GM12878 (cell line): ENCODE results near the gene SMAD4. TPM values are rescaled to one million over a fixed set of nuclear protein-coding genes. Genes with fewer than 3 reads are reported as not detected.

Experiments used
- ATAC-seq: fragments of 200-7000 bp; cut with Tn5 transposase; 3 replicates; pipeline ENCODE4 v1.9.1; 2020; ENCODE audit warnings: mild to moderate bottlenecking, moderate library complexity
- BruUV-seq: library from RNA; stranded (reverse); fragments of 400-500 nt; replicated peaks from 2 replicates; lab custom pipeline; 2021; lab: Mats Ljungman, UMichigan
- CTCF ChIA-PET: fragments of 300-600 bp; sonication (Branson Sonifier 250); formaldehyde crosslinking; extraction: SDS; loops from one replicate; lab custom pipeline; 2021; ENCODE audit warnings: inconsistent platforms; lab: Yijun Ruan, JAX
- POLR2A ChIA-PET: fragments of 350-600 bp; formaldehyde crosslinking; extraction: SDS; loops from one replicate; lab custom pipeline; 2021; ENCODE audit warnings: inconsistent platforms; lab: Charles Lee
- RAD21 ChIA-PET: fragments of 300-600 bp; sonication (Branson Sonifier 250); formaldehyde crosslinking; loops from one replicate; lab custom pipeline; 2023; ENCODE audit warnings: antibody characterized with exemption; ENCODE audit not compliant: unreplicated experiment; lab: Charles Lee
- SMC1A ChIA-PET: fragments of 300-600 bp; sonication (Branson Sonifier 250); formaldehyde crosslinking; loops from one replicate; lab custom pipeline; 2023; ENCODE audit not compliant: unreplicated experiment, uncharacterized antibody; lab: Charles Lee
- DNase-seq: peaks from one replicate; pipeline ENCODE4 v3.0.0-alpha.2; 2011; ENCODE audit warnings: low read depth, low spot score
- FAIRE-seq: peaks from 3 replicates; lab custom pipeline; 2011; peaks lifted over from hg19 to GRCh38; lab: Jason Lieb, UNC
- H2AFZ ChIP-seq: 2 replicates; pipeline ENCODE4 v1.6.0; 2011; ENCODE audit warnings: low read depth, low read length, control low read depth; ENCODE audit not compliant: control insufficient read depth
- H3K27ac ChIP-seq: 2 replicates; pipeline ENCODE4 v1.5.1; 2011; ENCODE audit warnings: control low read depth; ENCODE audit not compliant: control insufficient read depth, insufficient read depth
- H3K27me3 ChIP-seq, 2 experiments: replicated peaks in 1 of 2; 2 replicates each; pipeline versions ENCODE4 v1.6.0 to v1.6.1; 2011; ENCODE audit warnings: low read length in 1 of 2; ENCODE audit not compliant: control insufficient read depth in 2 of 2, insufficient read depth in 2 of 2
- H3K36me3 ChIP-seq, 2 experiments: 2 replicates each; pipeline ENCODE4 v1.5.1; 2011; ENCODE audit warnings: low read length in 1 of 2; ENCODE audit not compliant: control insufficient read depth in 2 of 2, insufficient read depth in 2 of 2
- H3K4me1 ChIP-seq: 2 replicates; pipeline ENCODE4 v1.6.1; 2011; ENCODE audit warnings: mild to moderate bottlenecking, low read length, moderate library complexity, mixed read lengths; ENCODE audit not compliant: control insufficient read depth, insufficient read depth
- H3K4me2 ChIP-seq: 2 replicates; pipeline ENCODE4 v1.6.0; 2011; ENCODE audit warnings: control low read depth; ENCODE audit not compliant: control insufficient read depth, insufficient read depth
- H3K4me3 ChIP-seq: fragments of 200-600 bp; sonication (generic); 2 replicates; pipeline ENCODE4 v1.5.1; 2016
- H3K79me2 ChIP-seq: 2 replicates; pipeline ENCODE4 v1.6.0; 2011; ENCODE audit warnings: low read length; ENCODE audit not compliant: control insufficient read depth, insufficient read depth
- H3K9ac ChIP-seq: 2 replicates; pipeline ENCODE4 v1.8.0; 2011; ENCODE audit warnings: low read length, control low read depth, mixed read lengths; ENCODE audit not compliant: control insufficient read depth, insufficient read depth
- H3K9me3 ChIP-seq: replicated peaks from 3 replicates; pipeline ENCODE4 v1.5.1; 2011; ENCODE audit warnings: mild to moderate bottlenecking, low read length; ENCODE audit not compliant: control insufficient read depth, insufficient read depth
- H4K20me1 ChIP-seq: 2 replicates; pipeline ENCODE4 v1.6.0; 2011; ENCODE audit not compliant: control insufficient read depth, insufficient read depth
- ATF2 ChIP-seq: IDR thresholded peaks from 2 replicates; pipeline ENCODE4 v1.6.1; 2012; ENCODE audit warnings: low read length, inconsistent platforms
- ATF7 ChIP-seq: fragments of 450-650 bp; IDR thresholded peaks from 2 replicates; pipeline ENCODE4 v1.6.1; 2016; ENCODE audit warnings: low read depth, mild to moderate bottlenecking
- CBX5 ChIP-seq: sonication (generic); IDR thresholded peaks from 2 replicates; pipeline ENCODE4 v1.6.1; 2016; ENCODE audit warnings: low read depth, moderate library complexity, mild to moderate bottlenecking, inconsistent platforms
- CREB1 ChIP-seq: IDR thresholded peaks from 2 replicates; pipeline ENCODE4 v1.6.1; 2012; ENCODE audit warnings: low read depth, mild to moderate bottlenecking, inconsistent platforms
- HDAC2 ChIP-seq: fragments of 200-600 bp; sonication (generic); IDR thresholded peaks from 2 replicates; pipeline ENCODE4 v1.6.1; 2017
- MLLT1 ChIP-seq: fragments of 450-650 bp; IDR thresholded peaks from 2 replicates; pipeline ENCODE4 v1.6.1; 2016; ENCODE audit warnings: mild to moderate bottlenecking
- NR2C2 ChIP-seq: IDR thresholded peaks from 2 replicates; pipeline ENCODE4 v1.6.1; 2011; ENCODE audit warnings: borderline replicate concordance, low read depth; ENCODE audit not compliant: control insufficient read depth, insufficient read length
- POLR2AphosphoS5 ChIP-seq: IDR thresholded peaks from 2 replicates; pipeline ENCODE4 v1.6.1; 2011; ENCODE audit warnings: mild to moderate bottlenecking, low read length, inconsistent platforms
- USF1 ChIP-seq: IDR thresholded peaks from 2 replicates; pipeline ENCODE4 v1.6.1; 2011; ENCODE audit warnings: borderline replicate concordance, low read depth, mild to moderate bottlenecking, moderate library complexity, mixed read lengths, low read length; ENCODE audit not compliant: insufficient read depth; ENCODE audit errors: extremely low read length
- ZNF24 ChIP-seq: fragments of 450-650 bp; IDR thresholded peaks from 2 replicates; pipeline ENCODE4 v1.6.1; 2017; ENCODE audit warnings: antibody characterized with exemption, mild to moderate bottlenecking
- ZNF622 ChIP-seq: fragments of 450-650 bp; IDR thresholded peaks from 2 replicates; pipeline ENCODE4 v1.6.1; 2017; ENCODE audit warnings: mild to moderate bottlenecking, inconsistent platforms
- WGBS: methylation state at CpG from one replicate; pipeline ENCODE4 v1.1.6; 2016; ENCODE audit warnings: low lambda C conversion rate; ENCODE audit not compliant: insufficient replicate concordance, insufficient coverage; ENCODE audit errors: missing lambda C conversion rate; 5-methylcytosine and 5-hydroxymethylcytosine counted together
- in situ Hi-C: fragments of 300-500 bp; cut with MboI; formaldehyde crosslinking; loops from 9 replicates; pipeline ENCODE4 v1.14.3; 2018; ENCODE audit warnings: mixed read lengths
- intact Hi-C: fragments of 100-400 bp; cut with micrococcal nuclease; formaldehyde crosslinking; loops from one replicate; pipeline ENCODE4 v1.14.2; 2022; ENCODE audit not compliant: unreplicated experiment
- polyA plus RNA-seq, 11 experiments: library from polyadenylated mRNA; depleted of rRNA in 4 of 11; unstranded in 6 of 11; stranded (reverse) in 5 of 11; fragments of >200 nt; fragmentation: Nextera tagmentation in 4 of 11; fragmentation: Illumina TruSeq in 1 of 11; extraction: Ambion mirVana in 4 of 11; extraction: Trizol in 1 of 11; gene quantifications; 1 replicate in 1 of 11; 2 replicates in 10 of 11; pipeline versions ENCODE4 v1.2.1 to v1.2.3, GENCODE V29; 2011 to 2016; ENCODE audit warnings: inconsistent platforms in 2 of 11, missing spikeins in 2 of 11, low read depth in 1 of 11
- total RNA-seq, 4 experiments: library from RNA; depleted of rRNA in 3 of 4; stranded (reverse); fragments of >200 nt in 3 of 4; fragmentation: Illumina TruSeq in 1 of 4; extraction: Trizol in 1 of 4; gene quantifications; 2 replicates each; pipeline versions ENCODE4 v1.2.1 to v1.2.3, GENCODE V29; 2013 to 2021

SMAD4 gene
- total and polyA plus RNA-seq, 10 of the 15 experiments (the other 5 are each of a cell fraction or from before 2014, with no cell fraction given), result 9.6 to 99.9 (median 37.5) TPM

DNA sequence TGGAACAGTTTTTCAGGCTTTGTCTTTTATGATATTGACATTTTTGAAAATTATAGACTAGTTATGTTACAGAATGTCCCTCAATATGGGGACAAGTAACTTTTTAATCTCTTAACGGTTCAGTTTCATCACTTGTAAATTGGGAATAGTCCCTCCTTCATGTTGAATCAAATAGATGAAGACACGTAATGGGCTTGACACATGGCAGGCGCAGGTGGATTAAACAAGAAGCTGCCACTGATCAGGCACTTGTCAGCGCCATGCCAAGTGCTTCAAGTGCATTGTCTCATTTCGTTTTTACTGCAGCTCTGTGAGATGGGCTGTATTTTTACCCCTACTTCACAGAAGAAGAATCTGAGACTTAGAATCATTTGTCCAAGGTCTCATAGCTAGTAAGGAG is 9.5 kb upstream of the SMAD4 start:
- no peaks in the 10 kb centered on the region for H3K27me3 ChIP-seq
- no peaks in the 10 kb centered on the region for H3K36me3 ChIP-seq
- H3K9ac ChIP-seq, result no peak overlapping the region
- H2AFZ ChIP-seq, result no peak overlapping the region
- no peak overlapping the region for H3K4me3 ChIP-seq
- TF ChIP-seq ZNF622, result no peak
- TF ChIP-seq MLLT1, result no peak
- no peak for TF ChIP-seq ATF7
- TF ChIP-seq POLR2AphosphoS5, result no peak
- no peak for TF ChIP-seq USF1
- TF ChIP-seq NR2C2, result no peak
- no peak for TF ChIP-seq CREB1
- TF ChIP-seq ZNF24, result no peak
- no peak for TF ChIP-seq HDAC2
- no peak for TF ChIP-seq CBX5
- TF ChIP-seq ATF2, result no peak
- TF ChIP-seq, all 136 proteins: peak for 0
- BruUV-seq, result no TSS peak
- ATAC-seq, result no peak
- Histone ChIP-seq H3K9me3 (no peaks in the 10 kb centered on the region), H3K4me1 (no peaks in the 10 kb centered on the region), H3K27ac (no peak overlapping the region), H3K4me2 (no peak overlapping the region), H3K79me2 (no peaks in the 10 kb centered on the region), H4K20me1 (no peaks in the 10 kb centered on the region)
- 79% methylated on average over 5 of the region's 5 CpGs for WGBS
- no peak for DNase-seq
- in situ Hi-C loops, result no loop called here
- ChIA-PET POLR2A (interaction anchor here (0.6 kb wide), 1 partner anchor 156 kb away, joined by 3 read pairs; no protein-coding TSS in a partner anchor), RAD21 (no interaction called here), CTCF (interaction anchor here (0.6 to 0.8 kb wide), 2 partner anchors 31 to 206 kb away, joined by 3 read pairs; no protein-coding TSS in a partner anchor), SMC1A (interaction anchor here (1.6 kb wide), 1 partner anchor 11 kb away, joined by 5 read pairs; no protein-coding TSS in a partner anchor)
- FAIRE-seq, result no peak
- intact Hi-C loops, result no loop called here
